ENCODE results near the gene ZFAND3.

ZFAND3 gene, protein sequence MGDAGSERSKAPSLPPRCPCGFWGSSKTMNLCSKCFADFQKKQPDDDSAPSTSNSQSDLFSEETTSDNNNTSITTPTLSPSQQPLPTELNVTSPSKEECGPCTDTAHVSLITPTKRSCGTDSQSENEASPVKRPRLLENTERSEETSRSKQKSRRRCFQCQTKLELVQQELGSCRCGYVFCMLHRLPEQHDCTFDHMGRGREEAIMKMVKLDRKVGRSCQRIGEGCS

DNA sequence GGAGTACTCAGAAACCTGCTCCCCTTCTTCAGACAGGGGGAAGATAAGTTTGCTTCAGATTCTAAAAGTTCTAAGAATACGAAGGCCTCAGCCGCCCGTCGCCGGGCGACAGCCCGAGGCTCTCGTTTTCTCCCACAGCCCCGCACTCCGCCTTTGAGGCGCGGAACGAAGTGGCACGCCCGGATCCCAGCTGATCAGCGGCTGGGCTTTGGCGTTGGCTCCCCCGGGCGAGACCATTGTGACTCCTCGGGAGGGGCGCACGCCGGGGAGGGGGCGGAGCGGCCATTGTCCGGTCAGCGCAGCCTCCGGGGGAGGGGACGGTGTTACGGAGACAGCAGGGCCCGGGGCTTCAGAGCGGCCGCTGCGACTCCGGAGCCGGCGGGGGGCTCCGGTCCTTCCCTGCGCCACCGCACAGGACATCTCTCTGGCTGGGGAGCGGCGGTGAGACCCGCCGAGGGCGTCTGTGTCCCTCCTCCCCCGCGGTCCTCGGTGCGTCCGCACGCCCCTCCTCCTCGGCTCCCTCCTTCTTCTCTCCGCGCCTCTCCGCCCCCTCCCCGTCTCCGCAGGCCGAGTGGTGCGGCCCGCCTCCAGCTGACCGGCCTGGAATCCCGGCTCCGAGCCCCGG is at the start of gene ZFAND3:
TSS of gene ZFAND3 (plus strand) at position 551 of the 625 bp plus-strand sequence. CDS start 219 bp downstream, outside the sequence.
- peak; percentile 96 for DNase-seq

DNA sequence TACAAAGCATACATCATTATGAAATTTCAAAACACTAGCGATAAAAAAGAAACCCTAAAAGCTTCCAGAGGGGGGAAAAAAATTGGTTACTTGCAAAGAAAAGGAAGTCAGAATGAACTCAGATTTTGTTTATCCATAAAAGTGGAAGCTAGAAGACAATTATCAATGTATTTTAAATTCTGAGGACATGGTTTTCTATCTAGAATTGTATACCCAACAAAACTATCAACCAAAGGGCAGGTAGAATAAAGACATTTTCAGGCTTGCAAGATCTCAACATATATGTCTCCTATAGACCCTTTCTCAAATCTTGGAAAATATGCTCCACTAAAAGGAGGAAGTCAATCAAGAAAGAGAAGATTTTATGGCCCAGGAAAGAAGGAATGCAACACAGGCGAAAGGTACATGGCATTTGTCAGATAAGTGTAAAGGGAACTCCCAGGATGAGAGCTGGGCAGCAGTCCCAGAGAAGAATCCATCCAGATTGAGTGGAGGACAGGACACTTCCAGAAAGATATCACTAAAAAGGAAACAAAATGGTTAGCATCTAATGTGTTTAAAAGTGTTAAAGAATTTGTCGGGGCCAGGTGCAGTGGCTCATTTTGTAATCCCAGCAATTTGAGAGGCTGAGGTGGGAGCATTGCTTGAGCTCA is 45.4 kb upstream of the ZFAND3 start:
- DNase-seq = no peak

DNA sequence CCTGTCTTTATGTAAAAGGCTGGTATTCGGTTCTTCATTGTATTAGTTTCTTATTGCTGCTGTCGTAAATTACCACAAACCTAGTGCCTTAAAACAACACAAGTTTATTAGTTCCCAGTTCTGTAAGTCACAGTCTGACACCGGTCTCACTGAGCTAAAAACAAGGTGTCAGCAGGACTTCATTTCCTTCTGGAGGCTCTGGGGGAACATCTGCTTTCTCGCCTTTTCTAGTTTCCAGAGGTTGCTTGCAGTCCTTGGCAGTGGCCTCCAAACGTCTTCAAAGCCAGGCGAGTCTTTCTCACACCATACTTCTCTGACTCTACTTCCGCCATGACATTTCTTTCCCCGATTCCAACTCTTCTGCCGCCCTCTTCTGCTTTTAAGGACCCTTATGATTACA is 43.0 kb upstream of the ZFAND3 start:
- DNase-seq = no peak

DNA sequence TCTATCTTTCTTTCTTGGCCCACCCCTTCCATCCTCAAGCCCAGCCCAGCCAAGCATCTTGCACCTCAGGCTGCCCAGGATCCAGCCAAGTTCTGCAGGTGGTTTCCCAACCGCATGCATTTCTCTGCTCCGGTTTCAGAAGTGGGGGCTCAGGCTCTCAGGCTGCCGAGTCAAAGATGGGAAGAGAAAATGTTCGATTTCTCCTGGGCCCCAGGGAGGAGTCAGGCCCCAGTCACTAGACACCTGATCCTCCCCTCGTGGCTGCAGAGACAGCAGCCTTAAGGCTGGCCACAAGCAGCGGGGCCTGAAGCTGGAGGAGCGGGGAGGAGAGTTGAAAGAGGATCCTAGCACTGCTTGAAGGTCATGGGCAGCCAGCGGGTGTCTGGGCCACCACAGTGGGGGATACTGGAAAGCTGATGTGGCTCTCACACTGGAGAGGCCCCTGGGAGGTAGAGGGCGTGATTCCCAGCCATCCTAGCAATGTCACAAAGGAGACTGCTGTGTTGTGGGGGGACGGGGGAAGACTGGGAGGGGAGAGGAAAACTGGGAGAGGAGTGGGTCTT is 42.2 kb upstream of the ZFAND3 start:
- no peak for DNase-seq

DNA sequence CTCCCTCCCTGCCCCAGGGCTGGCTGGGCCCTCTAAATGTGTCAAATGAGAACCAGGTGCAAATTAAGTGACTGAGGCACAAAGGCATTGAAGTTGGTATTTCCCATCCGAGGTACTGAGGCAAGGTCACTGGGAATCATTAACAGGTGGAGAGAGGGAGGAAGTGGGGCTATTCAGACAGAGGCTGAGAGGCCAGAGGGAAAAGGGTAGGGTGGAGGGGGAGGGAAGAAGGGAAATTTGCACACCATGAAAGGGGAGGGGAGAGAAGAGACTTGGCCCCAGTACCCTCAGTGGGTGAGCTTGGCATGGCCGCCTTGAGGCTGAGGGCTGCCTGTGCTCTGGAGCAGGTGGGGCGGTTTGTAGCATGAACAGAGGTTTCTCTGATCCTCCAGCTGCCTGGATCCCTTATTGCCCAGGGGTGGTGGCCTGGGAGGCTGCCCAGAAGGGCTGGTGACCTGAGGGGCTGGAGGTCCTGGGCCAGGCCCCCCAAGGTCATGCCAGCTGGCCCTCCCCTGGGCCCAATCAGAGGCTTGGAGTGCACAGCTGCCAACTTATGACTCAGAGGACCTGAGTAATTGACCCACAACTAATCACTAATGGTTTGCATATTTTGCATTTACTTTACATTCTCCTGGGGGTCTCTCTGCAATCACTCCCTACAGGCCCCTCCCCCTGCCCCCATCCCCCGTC is 40.3 kb upstream of the ZFAND3 start:
- no peak for DNase-seq

DNA sequence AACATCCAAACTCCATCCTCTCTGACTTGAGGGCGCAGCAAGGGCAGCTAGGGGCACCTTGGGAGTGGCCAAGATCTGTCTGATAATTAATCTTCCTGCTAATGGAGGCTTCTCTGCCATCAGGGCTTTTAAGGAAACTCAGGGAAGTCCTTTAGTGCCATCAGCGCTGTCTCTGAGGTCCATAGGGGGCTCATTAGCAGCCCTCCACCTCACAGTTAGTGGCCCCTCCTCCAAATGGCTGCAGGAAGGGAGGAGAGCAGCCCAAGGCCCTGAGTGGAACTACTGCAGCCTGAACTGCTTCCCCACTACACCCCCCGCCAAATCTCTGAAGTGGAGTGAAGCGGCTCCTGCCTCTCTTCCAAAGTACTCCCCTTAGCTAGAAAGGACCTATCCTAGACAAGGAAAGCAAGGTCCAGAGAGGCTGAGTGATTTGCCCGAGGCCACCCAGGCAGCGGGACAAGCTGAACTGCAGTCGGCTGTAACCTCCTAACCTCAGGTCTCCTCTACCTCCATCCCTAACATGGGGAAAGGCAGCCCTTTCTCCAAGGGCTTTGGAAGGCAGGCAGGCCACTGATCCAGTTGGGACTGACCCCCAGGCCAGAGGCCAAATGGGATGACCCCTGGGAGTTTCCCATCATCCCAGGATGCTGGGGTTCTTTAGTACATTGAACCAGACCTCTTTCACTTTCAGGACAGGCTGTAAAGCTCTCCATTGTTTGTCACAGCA is 39.5 kb upstream of the ZFAND3 start:
- no peak for DNase-seq

DNA sequence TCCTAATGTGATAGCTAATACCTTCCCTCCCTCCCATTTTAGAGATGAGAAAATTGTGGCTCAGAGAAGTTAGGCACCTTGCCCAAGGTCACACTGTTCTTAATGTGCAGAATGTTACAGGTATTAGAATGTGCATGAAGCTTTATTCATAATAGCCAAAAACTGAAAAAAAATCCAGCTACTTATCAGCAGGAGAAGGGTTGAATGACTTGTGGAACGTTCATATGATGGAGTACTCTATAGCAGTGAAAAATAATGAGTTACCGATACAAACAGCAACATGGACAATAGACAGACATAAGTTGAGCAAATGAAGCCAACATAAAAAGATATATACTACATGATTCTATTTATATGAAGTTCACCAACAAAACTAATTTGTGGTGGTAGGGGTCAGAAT is 37.7 kb upstream of the ZFAND3 start:
- DNase-seq = no peak

DNA sequence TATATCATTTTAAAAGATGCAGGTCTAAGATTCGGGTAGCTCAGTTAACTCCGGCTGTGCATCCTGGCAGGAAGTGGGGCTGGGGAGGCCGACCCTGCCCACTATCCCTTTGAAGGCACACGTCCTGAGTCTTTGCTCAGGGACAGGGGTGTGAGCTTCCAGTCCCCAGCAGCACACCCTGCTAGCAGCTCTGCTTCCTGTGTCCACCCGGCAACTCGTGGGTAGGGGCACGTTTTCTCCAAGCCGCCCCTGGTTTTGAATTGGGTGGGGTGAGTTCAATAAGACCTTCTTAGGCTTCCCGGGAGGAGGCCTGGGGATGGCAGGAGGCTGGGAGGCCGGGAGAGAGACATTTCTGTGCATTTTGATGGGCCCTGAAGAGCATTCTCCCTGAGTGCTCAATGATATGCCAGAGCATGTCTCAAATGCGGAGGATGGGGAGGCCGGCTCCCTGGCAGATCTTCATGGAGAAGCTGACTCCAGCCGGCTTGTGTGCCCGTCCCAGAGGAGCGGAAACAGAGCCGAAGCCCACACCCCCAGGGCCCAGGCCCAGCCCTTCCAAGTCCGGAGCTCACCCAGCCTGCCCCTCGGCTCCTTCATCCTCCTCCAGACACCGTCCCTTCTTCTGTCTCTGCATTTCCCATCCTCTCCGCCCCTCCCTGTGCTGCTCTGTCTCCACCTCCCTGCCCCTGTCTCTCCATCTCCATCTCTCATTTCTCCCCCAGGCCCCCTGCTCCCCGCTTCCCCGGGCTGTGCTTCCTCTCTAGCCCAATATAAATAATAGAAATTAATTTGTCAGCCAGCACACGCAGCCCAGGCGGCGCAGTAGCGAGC is 36.3 kb upstream of the ZFAND3 start:
- DNase-seq = peak; percentile 33

DNA sequence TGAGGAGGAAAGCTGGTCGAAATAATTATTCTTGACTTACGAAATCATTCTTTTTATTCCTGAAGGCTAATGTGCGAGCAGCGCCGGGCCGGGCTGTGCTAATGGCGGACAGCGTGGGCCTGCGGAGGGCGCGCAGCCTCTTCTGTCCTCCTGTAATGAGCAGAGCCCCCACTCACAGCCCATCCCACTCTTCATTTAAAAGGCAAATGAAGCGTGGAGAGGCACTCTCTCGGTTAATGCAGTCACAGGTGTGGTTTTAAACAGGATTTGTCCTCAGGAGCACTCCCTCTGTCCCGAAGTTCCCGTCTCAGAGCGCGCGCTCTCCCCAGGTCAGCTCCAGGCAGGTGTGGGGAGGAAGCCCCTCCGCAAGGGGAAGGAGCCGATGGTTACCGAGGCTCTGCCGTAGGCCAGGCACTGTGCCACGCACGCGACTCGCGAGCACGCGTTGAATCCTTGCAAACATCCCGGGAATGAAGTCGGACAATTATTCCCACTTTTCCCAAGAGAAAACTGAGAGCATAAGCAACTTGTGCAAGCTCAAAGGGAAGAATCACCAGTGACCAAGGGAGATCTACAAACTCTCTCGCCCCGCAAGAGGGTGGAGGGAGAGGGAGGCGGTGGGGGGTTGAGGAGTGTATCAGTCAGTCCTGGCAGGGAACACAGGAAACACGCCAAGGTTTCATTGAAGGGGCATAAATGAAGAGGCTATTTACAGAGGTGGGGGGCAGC is 35.5 kb upstream of the ZFAND3 start:
- peak; percentile 57 for DNase-seq

DNA sequence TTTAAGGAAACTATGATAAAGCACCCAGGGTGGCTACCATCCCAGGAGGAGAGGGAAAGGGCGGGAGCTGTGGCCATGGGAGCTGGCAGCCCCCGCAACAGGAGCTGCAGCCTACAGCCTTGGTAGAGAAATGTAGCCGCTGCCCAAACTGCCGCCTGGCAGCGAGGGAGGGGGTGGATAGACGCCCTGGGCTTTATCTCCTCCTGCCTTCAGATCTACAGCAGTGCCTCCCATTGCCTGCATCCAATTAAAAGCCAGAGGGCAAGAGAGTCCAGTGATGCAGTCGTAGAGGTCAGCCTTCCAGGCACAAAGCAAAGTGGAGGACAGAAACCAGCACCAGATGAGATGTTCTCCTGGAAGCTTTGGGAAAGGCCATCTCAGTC is 35.0 kb upstream of the ZFAND3 start:
- no peak for DNase-seq

DNA sequence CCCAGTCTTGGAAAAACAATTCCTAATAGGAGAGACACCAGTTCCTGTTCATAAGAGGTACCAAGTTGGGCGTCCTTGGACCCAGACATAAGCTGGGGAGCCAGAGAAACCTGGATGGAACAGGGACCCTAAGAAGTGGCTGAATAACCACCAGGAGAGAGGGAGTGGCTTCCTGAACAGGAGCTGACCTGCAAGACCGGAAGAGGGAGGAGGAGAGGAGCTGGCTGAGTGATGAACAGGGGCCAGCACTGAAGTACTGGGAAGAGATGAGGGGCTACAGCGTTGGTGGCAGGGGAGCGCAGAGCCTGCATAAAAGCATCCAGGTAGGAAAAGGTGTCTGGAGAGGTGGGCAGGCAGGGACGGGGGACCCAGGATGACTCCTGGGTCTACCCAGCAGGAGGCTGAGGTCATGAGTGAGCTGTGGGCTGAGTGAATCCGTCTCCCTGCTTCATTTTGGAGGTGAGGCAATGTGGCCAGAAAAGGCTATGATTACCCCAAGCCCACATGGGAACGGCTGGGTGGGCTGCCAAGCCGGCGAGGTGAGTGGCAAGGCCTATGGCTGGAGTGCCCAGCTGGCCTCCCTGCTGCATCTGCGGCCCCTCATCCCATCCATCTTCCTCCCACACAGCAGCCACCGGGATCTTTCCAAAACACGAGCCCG is 34.4 kb upstream of the ZFAND3 start:
- no peak for DNase-seq

DNA sequence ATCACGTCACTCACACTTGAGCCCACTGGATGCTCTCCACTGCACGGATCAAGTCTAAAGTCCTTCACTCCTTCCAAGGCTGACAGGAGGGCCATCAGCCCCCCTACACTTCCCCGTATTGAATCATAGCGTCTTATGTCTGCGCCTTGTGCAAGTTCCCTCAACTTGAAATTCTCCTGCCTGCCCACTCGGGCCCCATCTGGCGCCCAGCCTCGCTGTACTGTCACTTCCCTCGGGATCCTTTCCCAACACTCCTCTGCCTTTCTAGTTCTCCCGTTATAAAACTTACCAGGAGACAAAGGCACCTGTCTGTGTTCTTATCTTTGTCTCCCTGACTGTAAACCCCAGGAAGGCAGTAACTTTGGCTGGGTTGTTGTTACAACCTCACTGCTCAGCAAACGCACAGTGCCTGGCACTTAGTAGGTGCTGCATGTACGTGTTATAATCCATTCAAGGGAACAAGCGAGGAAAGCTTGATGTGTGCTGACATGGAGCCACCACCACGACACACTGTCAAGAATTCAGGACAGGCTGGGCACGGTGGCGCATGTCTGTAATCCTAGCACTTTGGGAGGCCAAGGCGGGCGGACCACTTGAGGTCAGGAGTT is 33.8 kb upstream of the ZFAND3 start:
- DNase-seq = no peak

DNA sequence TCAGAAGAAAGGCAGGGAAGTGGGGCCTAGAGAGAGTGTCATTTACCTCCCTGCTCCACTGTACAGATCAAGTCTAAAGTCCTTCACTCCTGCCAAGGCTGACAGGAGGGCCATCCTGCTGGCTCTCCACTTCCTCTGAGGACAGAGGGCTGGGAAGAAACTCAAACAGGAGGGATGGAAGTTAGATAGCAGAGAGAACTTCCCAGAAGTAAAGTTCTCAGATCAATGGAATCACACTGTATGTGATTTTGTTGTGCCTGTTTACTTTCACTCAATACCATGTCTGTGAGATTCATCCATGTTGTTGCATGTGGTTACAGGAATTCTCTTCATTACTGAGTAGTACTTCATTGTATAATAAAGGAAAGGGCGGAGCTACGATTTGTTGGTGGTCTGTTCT is 32.3 kb upstream of the ZFAND3 start:
- DNase-seq = no peak

DNA sequence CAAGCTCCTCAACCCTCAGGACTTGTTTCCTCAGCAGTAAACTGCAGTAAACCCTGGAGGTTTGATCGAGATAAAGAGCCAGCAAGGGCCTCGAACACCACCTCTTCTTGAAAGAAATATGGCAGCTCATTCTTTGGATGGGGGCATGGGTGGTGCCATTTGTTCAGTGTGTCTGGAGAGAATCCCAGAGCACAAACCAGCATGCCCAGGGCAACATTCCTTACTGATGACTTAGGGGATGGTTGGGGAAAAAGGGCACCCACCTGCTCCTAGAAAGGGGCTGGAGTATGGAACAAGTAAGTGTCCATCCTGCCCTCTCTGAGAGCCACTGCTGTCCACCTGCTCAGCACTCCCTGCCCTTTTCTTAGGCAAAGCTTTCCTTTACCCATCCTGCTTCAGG is 31.3 kb upstream of the ZFAND3 start:
- no peak for DNase-seq

DNA sequence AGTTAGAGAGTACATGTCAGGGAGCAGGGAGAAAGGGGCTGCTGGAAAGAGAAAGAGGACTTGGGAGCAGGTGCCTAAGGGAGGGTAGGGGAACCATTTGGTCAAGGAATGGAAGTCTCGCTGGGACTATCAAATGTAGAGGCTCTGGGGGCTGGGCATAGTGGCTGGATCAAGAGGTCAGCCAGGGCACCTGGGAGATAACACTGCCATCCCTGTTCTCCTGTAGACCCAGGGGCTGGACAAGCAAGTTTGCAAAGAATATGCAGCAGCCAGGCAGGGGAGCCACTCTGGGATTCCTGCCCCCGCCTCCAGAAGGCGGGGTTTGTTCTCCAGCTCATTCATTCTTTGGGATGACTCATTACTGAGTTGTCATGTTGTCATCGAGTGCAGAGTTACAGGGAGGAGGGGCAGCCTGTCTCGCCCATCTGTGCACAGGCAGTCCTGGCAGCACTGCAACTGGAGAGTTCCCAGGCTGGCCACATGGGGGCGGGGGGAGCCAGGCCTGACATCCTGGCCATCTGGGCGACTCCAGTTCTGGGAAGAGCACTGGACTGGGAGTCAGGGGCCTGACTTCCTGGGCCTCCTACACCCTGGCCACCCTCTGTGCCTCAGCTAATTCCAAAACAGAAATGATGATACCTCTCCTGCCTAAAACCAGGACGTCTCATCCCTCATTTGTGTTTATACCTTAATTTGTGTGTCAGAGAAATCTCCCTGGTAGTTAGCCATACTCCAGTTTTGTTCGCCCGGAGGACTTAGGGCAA is 28.2 kb upstream of the ZFAND3 start:
- DNase-seq = peak; percentile 90

DNA sequence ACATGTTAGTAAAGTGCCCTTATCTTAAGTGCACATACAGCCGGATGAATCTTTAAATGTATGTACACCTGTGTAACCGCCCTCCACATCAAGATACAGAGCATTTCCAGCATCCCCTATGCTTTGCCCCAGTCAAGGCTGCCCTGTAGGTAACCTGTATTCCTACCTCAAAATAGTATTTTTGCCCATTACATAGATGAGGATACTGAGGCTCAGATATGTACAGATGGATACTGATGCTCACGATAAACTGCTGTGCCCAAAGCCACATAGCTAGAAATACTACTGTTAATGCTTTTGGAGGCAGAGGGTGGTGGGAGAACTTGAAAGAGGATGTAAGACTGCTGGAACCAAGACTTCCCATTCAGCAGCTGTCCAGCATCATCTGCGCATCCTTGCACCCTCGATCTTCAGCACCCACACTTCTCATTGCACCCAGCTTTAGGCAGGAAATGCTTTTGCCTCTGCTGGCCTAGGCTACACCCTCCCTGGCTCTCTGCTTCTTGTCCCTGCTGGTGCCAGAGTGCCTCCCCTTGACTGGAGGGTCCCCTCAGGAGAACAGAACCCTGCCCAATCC is 27.0 kb upstream of the ZFAND3 start:
- DNase-seq = no peak

DNA sequence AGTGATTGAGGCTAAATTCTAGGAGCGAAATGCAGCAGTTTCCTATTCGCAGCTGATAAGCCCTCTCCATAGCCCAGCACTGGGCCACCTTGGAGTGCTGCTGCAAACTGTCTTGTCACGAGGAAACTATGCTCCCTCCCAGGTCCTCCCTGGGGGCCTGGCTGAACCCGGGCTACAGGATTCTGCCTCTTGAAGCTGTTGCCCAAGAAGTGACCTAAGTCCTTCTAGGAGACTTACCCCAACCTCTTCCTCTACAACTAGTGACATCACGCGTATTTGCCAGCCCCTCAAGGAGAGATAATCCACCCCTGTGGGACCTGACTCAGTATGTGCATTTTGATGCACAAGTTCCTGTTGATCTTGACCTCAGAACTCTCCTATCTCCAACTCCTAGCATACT is 26.5 kb upstream of the ZFAND3 start:
- no peak for DNase-seq

DNA sequence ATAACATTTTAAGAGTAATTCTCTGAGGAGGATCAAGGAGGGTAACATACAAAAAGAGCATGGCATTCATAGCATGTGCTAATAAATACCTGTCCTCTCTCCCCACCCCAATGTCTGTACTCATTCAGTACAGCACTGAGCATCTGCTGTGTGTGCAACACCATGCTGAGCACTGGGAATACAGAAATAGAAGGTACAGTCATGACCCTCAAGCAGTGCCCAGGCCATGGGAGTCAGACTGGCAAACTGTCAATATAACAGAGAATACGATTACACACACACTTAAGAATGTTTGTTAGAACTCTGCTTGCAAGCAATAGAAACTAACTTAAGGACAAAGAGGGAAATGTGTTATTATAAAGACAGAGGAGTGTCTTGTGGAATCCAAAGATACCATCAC is 24.7 kb upstream of the ZFAND3 start:
- DNase-seq = no peak

All from stimulated activated CD8-positive, alpha-beta memory T cell treated with anti-CD3 and anti-CD28 coated beads, Interleukin-4, amount 100 ng/mL, for 48 hours (primary cell).